ENCODE results near the gene POLD1.

The POLD1 gene

GRCh38 chr19:50427318-50427925 is 43.3 kb downstream of the POLD1 start:
- H3K4me3 ChIP-seq (replicated peaks; ENCODE audit: insufficient read depth, low read length): peak overlapping the region; percentile 37
- H3K27me3 ChIP-seq (ENCODE audit: insufficient read depth, poor library complexity, severe bottlenecking): peaks cover 3% of the 10 kb centered on the region
- H3K27ac ChIP-seq (replicated peaks): peak overlapping the region; percentile 70
- TF ChIP-seq GABPA (IDR thresholded peaks at IDR 0.05; ENCODE audit: low read depth) (no peak), SPI1 (IDR thresholded peaks at IDR 0.05; ENCODE audit: borderline replicate concordance, low read depth) (no peak), REST (IDR thresholded peaks at IDR 0.05; ENCODE audit: insufficient replicate concordance, low read depth) (no peak), POLR2AphosphoS5 (IDR thresholded peaks at IDR 0.05; ENCODE audit: low read depth) (no peak)
- TF ChIP-seq, protein P1, sequence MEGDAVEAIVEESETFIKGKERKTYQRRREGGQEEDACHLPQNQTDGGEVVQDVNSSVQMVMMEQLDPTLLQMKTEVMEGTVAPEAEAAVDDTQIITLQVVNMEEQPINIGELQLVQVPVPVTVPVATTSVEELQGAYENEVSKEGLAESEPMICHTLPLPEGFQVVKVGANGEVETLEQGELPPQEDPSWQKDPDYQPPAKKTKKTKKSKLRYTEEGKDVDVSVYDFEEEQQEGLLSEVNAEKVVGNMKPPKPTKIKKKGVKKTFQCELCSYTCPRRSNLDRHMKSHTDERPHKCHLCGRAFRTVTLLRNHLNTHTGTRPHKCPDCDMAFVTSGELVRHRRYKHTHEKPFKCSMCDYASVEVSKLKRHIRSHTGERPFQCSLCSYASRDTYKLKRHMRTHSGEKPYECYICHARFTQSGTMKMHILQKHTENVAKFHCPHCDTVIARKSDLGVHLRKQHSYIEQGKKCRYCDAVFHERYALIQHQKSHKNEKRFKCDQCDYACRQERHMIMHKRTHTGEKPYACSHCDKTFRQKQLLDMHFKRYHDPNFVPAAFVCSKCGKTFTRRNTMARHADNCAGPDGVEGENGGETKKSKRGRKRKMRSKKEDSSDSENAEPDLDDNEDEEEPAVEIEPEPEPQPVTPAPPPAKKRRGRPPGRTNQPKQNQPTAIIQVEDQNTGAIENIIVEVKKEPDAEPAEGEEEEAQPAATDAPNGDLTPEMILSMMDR (IDR thresholded peaks at IDR 0.05; ENCODE audit: insufficient read depth, low read length): no peak
- no peak for DNase-seq (ENCODE audit: low read depth in 1 of 2, low spot score in 1 of 2)

GRCh38 chr19:50427997-50428425 is 43.9 kb downstream of the POLD1 start:
- peak overlapping the region; percentile 37 for H3K4me3 ChIP-seq (replicated peaks; ENCODE audit: insufficient read depth, low read length)
- H3K27me3 ChIP-seq (ENCODE audit: insufficient read depth, poor library complexity, severe bottlenecking): peaks cover 8% of the 10 kb centered on the region
- peak overlapping the region; percentile 70 for H3K27ac ChIP-seq (replicated peaks)
- DNase-seq (ENCODE audit: low read depth in 1 of 2, low spot score in 1 of 2): peak; percentile 93 to 96
- TF ChIP-seq, protein P1 (IDR thresholded peaks at IDR 0.05; ENCODE audit: insufficient read depth, low read length): no peak
- TF ChIP-seq POLR2AphosphoS5 (IDR thresholded peaks at IDR 0.05; ENCODE audit: low read depth) (peak; percentile 67), SPI1 (IDR thresholded peaks at IDR 0.05; ENCODE audit: borderline replicate concordance, low read depth) (peak; percentile 46; the same call in 1 of the 2 replicates), GABPA (IDR thresholded peaks at IDR 0.05; ENCODE audit: low read depth) (no peak), REST (IDR thresholded peaks at IDR 0.05; ENCODE audit: insufficient replicate concordance, low read depth) (no peak)

GRCh38 chr19:50428772-50429463 is 44.8 kb downstream of the POLD1 start:
- peak overlapping the region; percentile 70 for H3K27ac ChIP-seq (replicated peaks)
- TF ChIP-seq, protein P1 (IDR thresholded peaks at IDR 0.05; ENCODE audit: insufficient read depth, low read length): no peak
- TF ChIP-seq POLR2AphosphoS5 (IDR thresholded peaks at IDR 0.05; ENCODE audit: low read depth) (no peak), GABPA (IDR thresholded peaks at IDR 0.05; ENCODE audit: low read depth) (no peak), REST (IDR thresholded peaks at IDR 0.05; ENCODE audit: insufficient replicate concordance, low read depth) (peak; percentile 73), SPI1 (IDR thresholded peaks at IDR 0.05; ENCODE audit: borderline replicate concordance, low read depth) (no peak)
- peaks cover 13% of the 10 kb centered on the region for H3K27me3 ChIP-seq (ENCODE audit: insufficient read depth, poor library complexity, severe bottlenecking)
- DNase-seq (ENCODE audit: low read depth in 1 of 2, low spot score in 1 of 2): no peak
- no peak overlapping the region for H3K4me3 ChIP-seq (replicated peaks; ENCODE audit: insufficient read depth, low read length)

All from HL-60 (cell line).